Omental fat pad (tissue), 4 donors: ENCODE results near the gene STAC3. TPM values are rescaled to one million over a fixed set of nuclear protein-coding genes. Genes with fewer than 3 reads are reported as not detected.

ENCODE experiments used
- ATAC-seq: fragments of 150-250 bp; one replicate; pipeline ENCODE4 v1.9.1; 2016; ENCODE audit warnings: mild to moderate bottlenecking, moderate library complexity; ENCODE audit not compliant: low FRiP score
- DNase-seq: peaks from one replicate; pipeline ENCODE4 v3.0.0-alpha.2; 2019; ENCODE audit warnings: low spot score
- CTCF ChIP-seq, 3 donors: fragments of 450-650 bp; IDR thresholded peaks; one replicate each; pipeline ENCODE4 v1.5.1; 2016 to 2017; ENCODE audit warnings: antibody characterized with exemption in 3 of 3, mild to moderate bottlenecking in 3 of 3, moderate library complexity in 2 of 3
- total RNA-seq, 4 donors: library from RNA; depleted of rRNA; stranded (reverse); fragments of >200 nt; gene quantifications; one replicate each; pipeline ENCODE4 v1.1.0, GENCODE V29; 2016

Gene STAC3
- total RNA-seq, 4 donors from 2014 or later = 2.0 to 3.7 (median 2.6) TPM

GRCh38 chr12:57262126-57262822, 11.3 kb upstream of the STAC3 start:
- ATAC-seq = no peak
- TF ChIP-seq CTCF (IDR thresholded peaks at IDR 0.05) = no peak

GRCh38 chr12:57261428-57261865, 10.5 kb upstream of the STAC3 start:
- DNase-seq (no peak), ATAC-seq (no peak)
- no peak for TF ChIP-seq CTCF (IDR thresholded peaks at IDR 0.05)

More at GRCh38 chr12:57262126-57262822, 11.3 kb upstream of the STAC3 start:
- no peak for DNase-seq

GRCh38 chr12:57260366-57260765, 9.4 kb upstream of the STAC3 start:
- no peak for DNase-seq
- ATAC-seq = no peak
- TF ChIP-seq CTCF (IDR thresholded peaks at IDR 0.05) = no peak

GRCh38 chr12:57258977-57259970, 8.3 kb upstream of the STAC3 start:
- ATAC-seq (peak; percentile 55), DNase-seq (no peak)
- TF ChIP-seq CTCF (IDR thresholded peaks at IDR 0.05) = no peak

- ATAC-seq = no peak
- TF ChIP-seq CTCF (IDR thresholded peaks at IDR 0.05) = no peak
- no peak for DNase-seq
Measured at GRCh38 chr12:57255916-57256315, 4.9 kb upstream of the STAC3 start.

GRCh38 chr12:57254506-57255280, 3.7 kb upstream of the STAC3 start:
- DNase-seq (no peak), ATAC-seq (no peak)
- no peak for TF ChIP-seq CTCF (IDR thresholded peaks at IDR 0.05)
